HK-2 (cell line): ENCODE data around the gene TEX48.

Experiments
- DNase-seq: peaks from one replicate; pipeline ENCODE4 v3.0.0-alpha.2; 2018; ENCODE audit not compliant: unreplicated experiment

Gene TEX48

GRCh38 chr9:114621561-114621960 is 60.4 kb downstream of the TEX48 start:
- no peak for DNase-seq

DNA sequence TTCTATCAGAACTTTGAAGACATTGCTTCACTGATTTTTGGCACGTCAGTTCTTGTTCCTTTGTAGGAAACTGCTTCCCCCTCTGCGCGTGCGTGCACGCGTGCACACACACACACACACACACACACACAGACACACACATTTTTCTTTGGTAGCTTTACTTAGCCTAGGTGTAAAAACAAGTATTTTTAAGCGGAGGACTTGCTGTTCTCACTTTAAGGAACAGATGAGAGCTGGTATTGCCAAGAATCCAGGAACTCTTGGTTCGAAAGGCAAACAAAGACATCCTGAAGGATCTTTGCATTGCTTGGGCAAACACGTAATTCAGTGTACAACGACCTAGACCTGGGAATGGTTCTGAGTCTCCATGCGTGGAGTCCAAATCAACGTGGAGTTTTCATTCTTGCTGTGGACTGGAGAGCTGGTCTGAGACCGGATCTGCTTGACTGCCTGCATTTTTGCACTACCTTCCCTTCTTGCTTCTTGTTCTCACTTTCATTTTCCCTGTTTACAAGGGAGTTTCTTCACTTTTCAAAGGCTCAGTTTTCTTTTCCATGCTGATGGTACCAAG is 62.7 kb downstream of the TEX48 start:
- DNase-seq: no peak

GRCh38 chr9:114616684-114617520 is 65.1 kb downstream of the TEX48 start:
- no peak for DNase-seq
